Bronchial epithelial cell (primary cell): ENCODE measurements around the gene NHEJ1. TPM values are rescaled to one million over a fixed set of nuclear protein-coding genes. Genes with fewer than 3 reads are reported as not detected.

Experiments
- DNase-seq: peaks from one replicate; pipeline ENCODE4 v3.0.0-alpha.2; 2010; ENCODE audit warnings: low read depth
- FAIRE-seq: peaks from 2 replicates; lab custom pipeline; 2011; peaks lifted over from hg19 to GRCh38; lab: Jason Lieb, UNC
- H3K27me3 ChIP-seq: 2 replicates; pipeline ENCODE4 v1.5.1; 2011; ENCODE audit warnings: low read length; ENCODE audit not compliant: control insufficient read depth, insufficient read depth
- H3K36me3 ChIP-seq: 2 replicates; pipeline ENCODE4 v1.5.1; 2011; ENCODE audit warnings: low read length; ENCODE audit not compliant: control insufficient read depth, insufficient read depth
- H3K4me3 ChIP-seq: 2 replicates; pipeline ENCODE4 v1.5.1; 2011; ENCODE audit warnings: mild to moderate bottlenecking, low read depth, low read length, control low read depth
- CTCF ChIP-seq: IDR thresholded peaks from 2 replicates; pipeline ENCODE4 v1.5.1; 2011; ENCODE audit warnings: mild to moderate bottlenecking, moderate library complexity, low read length, control low read depth, inconsistent platforms; ENCODE audit not compliant: insufficient read depth, severe bottlenecking
- total RNA-seq: library from RNA; depleted of rRNA; stranded (reverse); fragments of >200 nt; gene quantifications from 2 replicates; pipeline ENCODE4 v1.2.1, GENCODE V29; 2014

The NHEJ1 gene
- total RNA-seq, 1 donor from 2014 or later = 22.1 TPM

GRCh38 chr2:219157396-219157795 is 3.2 kb downstream of the NHEJ1 start:
- H3K27me3 ChIP-seq = no peaks in the 10 kb centered on the region
- H3K4me3 ChIP-seq = no peak overlapping the region
- no peak for TF ChIP-seq CTCF
- no peak for FAIRE-seq
- no peak for DNase-seq
- H3K36me3 ChIP-seq = no peaks in the 10 kb centered on the region

GRCh38 chr2:219155054-219155644 is 5.5 kb downstream of the NHEJ1 start:
- DNase-seq (peak; percentile 59), FAIRE-seq (no peak)
- Histone ChIP-seq H3K27me3 (no peaks in the 10 kb centered on the region), H3K36me3 (no peaks in the 10 kb centered on the region), H3K4me3 (no peak overlapping the region)
- TF ChIP-seq CTCF = peak; percentile 29

GRCh38 chr2:219149667-219150066 is 10.9 kb downstream of the NHEJ1 start:
- H3K27me3 ChIP-seq = no peaks in the 10 kb centered on the region
- H3K36me3 ChIP-seq = peaks cover 2% of the 10 kb centered on the region
- FAIRE-seq (no peak), DNase-seq (no peak)
- no peak for TF ChIP-seq CTCF
- no peak overlapping the region for H3K4me3 ChIP-seq

GRCh38 chr2:219142329-219142728 is 18.3 kb downstream of the NHEJ1 start:
- Histone ChIP-seq H3K36me3 (peaks cover 2% of the 10 kb centered on the region), H3K27me3 (no peaks in the 10 kb centered on the region), H3K4me3 (no peak overlapping the region)
- no peak for TF ChIP-seq CTCF
- peak; percentile 33 for DNase-seq
- FAIRE-seq = no peak

- no peak for TF ChIP-seq CTCF
- no peaks in the 10 kb centered on the region for H3K27me3 ChIP-seq
- DNase-seq (no peak), FAIRE-seq (no peak)
- H3K4me3 ChIP-seq = no peak overlapping the region
- H3K36me3 ChIP-seq = peaks cover 2% of the 10 kb centered on the region
These were observed 19.9 kb downstream of the NHEJ1 start for GRCh38 chr2:219140722-219141121.

GRCh38 chr2:219133976-219134375 is 26.6 kb downstream of the NHEJ1 start:
- no peak for TF ChIP-seq CTCF
- no peaks in the 10 kb centered on the region for H3K27me3 ChIP-seq
- no peaks in the 10 kb centered on the region for H3K36me3 ChIP-seq
- no peak overlapping the region for H3K4me3 ChIP-seq
- no peak for DNase-seq
- FAIRE-seq = no peak
